Gastrocnemius medialis (tissue), 4 donors: Measurements from ENCODE around the gene PITX1. TPM values are rescaled to one million over a fixed set of nuclear protein-coding genes. Genes with fewer than 3 reads are reported as not detected.

ENCODE experiments used
- ATAC-seq, 2 donors: fragments of 150-250 bp; one replicate each; pipeline ENCODE4 v1.9.1; 2016
- DNase-seq, 2 donors: peaks; one replicate each; pipeline ENCODE4 v3.0.0-alpha.2; 2019
- H3K27ac ChIP-seq, 4 donors: fragments of 200-600 bp; sonication (generic); 1 replicate in 1 of 4; 2 replicates in 3 of 4; pipeline ENCODE4 v1.5.1; 2016 to 2018; ENCODE audit warnings: mild to moderate bottlenecking in 2 of 4, moderate library complexity in 1 of 4
- H3K27me3 ChIP-seq, 3 donors: fragments of 200-600 bp; sonication (generic) in 2 of 3; 1 replicate in 1 of 3; 2 replicates in 2 of 3; pipeline versions ENCODE4 v1.5.1 to v1.6.0; 2016 to 2019; ENCODE audit warnings: mild to moderate bottlenecking in 1 of 3, moderate library complexity in 1 of 3
- H3K36me3 ChIP-seq, 2 donors: fragments of 200-600 bp; sonication (generic) in 1 of 2; one replicate each; pipeline ENCODE4 v1.5.1; 2017 to 2018
- H3K4me1 ChIP-seq, 2 donors: fragments of 200-600 bp; sonication (generic) in 1 of 2; one replicate each; pipeline ENCODE4 v1.5.1; 2016 to 2017; ENCODE audit warnings: mild to moderate bottlenecking in 2 of 2
- H3K4me3 ChIP-seq, 4 donors: fragments of 200-600 bp; sonication (generic) in 3 of 4; 1 replicate in 1 of 4; 2 replicates in 3 of 4; pipeline ENCODE4 v1.5.1; 2016 to 2019; ENCODE audit warnings: mild to moderate bottlenecking in 2 of 4
- H3K9me3 ChIP-seq, 3 donors: fragments of 200-600 bp; sonication (generic) in 2 of 3; 1 replicate in 1 of 3; 2 replicates in 2 of 3; pipeline ENCODE4 v1.5.1; 2016 to 2019
- CTCF ChIP-seq, 5 experiments: fragments of 450-650 bp in 3 of 5; fragments of 200-600 bp in 2 of 5; sonication (generic) in 2 of 5; IDR thresholded peaks in 4 of 5; conservative IDR thresholded peaks in 1 of 5; 1 replicate in 4 of 5; 2 replicates in 1 of 5; pipeline ENCODE4 v1.5.1; 2016 to 2019; ENCODE audit warnings: antibody characterized with exemption in 5 of 5, mild to moderate bottlenecking in 3 of 5, moderate library complexity in 3 of 5
- POLR2A ChIP-seq, 2 donors: fragments of 450-650 bp; IDR thresholded peaks; one replicate each; pipeline ENCODE4 v1.6.1; 2017; ENCODE audit warnings: antibody characterized with exemption in 2 of 2, mild to moderate bottlenecking in 2 of 2, moderate library complexity in 2 of 2
- in situ Hi-C, 4 donors: fragments of 200-750 bp; cut with MboI; loops; one replicate each; pipeline versions ENCODE4 v1.15.0 to v1.8.0; 2017; ENCODE audit warnings: low sequenced_read_pairs in 4 of 4
- intact Hi-C: fragments of 100-400 bp; cut with DNase I; formaldehyde crosslinking; loops from one replicate; pipeline ENCODE4 v1.15.1; 2023; ENCODE audit warnings: low total_unique reads
- total RNA-seq, 4 donors: library from RNA; depleted of rRNA; stranded (reverse); fragments of >200 nt; gene quantifications; one replicate each; pipeline versions ENCODE4 v1.1.0 to v1.2.3, GENCODE V29; 2016

Gene PITX1
- total RNA-seq, 4 donors from 2014 or later, result 5.3 to 21.2 (median 9.3) TPM

GRCh38 chr5:135031813-135032694, 2.0 kb downstream of the PITX1 start:
- intact Hi-C loops, result loop anchor here (5.0 to 10.0 kb wide), 2 partner anchors 160 to 303 kb away; no protein-coding TSS in a partner anchor

GRCh38 chr5:135030956-135031812, 2.8 kb downstream of the PITX1 start:
- DNase-seq (no peak), ATAC-seq (no peak)
- no peaks in the 10 kb centered on the region for H3K9me3 ChIP-seq
- no peak overlapping the region for H3K27ac ChIP-seq
- no peak for TF ChIP-seq POLR2A (IDR thresholded peaks at IDR 0.05)
- TF ChIP-seq CTCF (IDR thresholded peaks at IDR 0.05 in 4 of 5, conservative IDR thresholded peaks at IDR 0.05 in 1 of 5), result no peak
- H3K36me3 ChIP-seq, result no peaks in the 10 kb centered on the region
- H3K4me3 ChIP-seq, result peak overlapping the region in 3 of 4 donors; percentile 7 to 43 (median 31)
- peaks cover 21 to 25% of the 10 kb centered on the region in 2 donors for H3K4me1 ChIP-seq
- in situ Hi-C loops, result no loop called here
- intact Hi-C loops, result loop anchor here (5.0 to 10.0 kb wide), 2 partner anchors 161 to 304 kb away; no protein-coding TSS in a partner anchor
- H3K27me3 ChIP-seq, result peaks cover 65 to 75% (median 72%) of the 10 kb centered on the region in 3 donors

More at GRCh38 chr5:135031813-135032694, 2.0 kb downstream of the PITX1 start:
- H3K9me3 ChIP-seq, result no peaks in the 10 kb centered on the region
- H3K4me3 ChIP-seq, result peak overlapping the region; percentile 52 to 79 (median 58)
- H3K27me3 ChIP-seq, result peaks cover 72 to 84% (median 81%) of the 10 kb centered on the region in 3 donors
- in situ Hi-C loops, result no loop called here
- no peaks in the 10 kb centered on the region for H3K36me3 ChIP-seq
- ATAC-seq (no peak), DNase-seq (no peak)
- H3K27ac ChIP-seq, result no peak overlapping the region
- H3K4me1 ChIP-seq, result peaks cover 21 to 25% of the 10 kb centered on the region in 2 donors
- TF ChIP-seq POLR2A (IDR thresholded peaks at IDR 0.05) (no peak), CTCF (IDR thresholded peaks at IDR 0.05 in 4 of 5, conservative IDR thresholded peaks at IDR 0.05 in 1 of 5) (no peak)

GRCh38 chr5:135030123-135030955, 3.7 kb downstream of the PITX1 start:
- Histone ChIP-seq H3K27ac (no peak overlapping the region), H3K9me3 (no peaks in the 10 kb centered on the region), H3K27me3 (peaks cover 65 to 73% (median 69%) of the 10 kb centered on the region in 3 donors), H3K4me3 (peak overlapping the region in 3 of 4 donors; percentile 7 to 43 (median 31)), H3K4me1 (peaks cover 21 to 25% of the 10 kb centered on the region in 2 donors), H3K36me3 (no peaks in the 10 kb centered on the region)
- in situ Hi-C loops (no loop called here), intact Hi-C loops (loop anchor here (5.0 to 10.0 kb wide), 2 partner anchors 162 to 304 kb away; no protein-coding TSS in a partner anchor)
- DNase-seq, result no peak
- TF ChIP-seq CTCF (IDR thresholded peaks at IDR 0.05 in 4 of 5, conservative IDR thresholded peaks at IDR 0.05 in 1 of 5) (no peak), POLR2A (IDR thresholded peaks at IDR 0.05) (no peak)
- ATAC-seq, result no peak
